ENCODE data around the gene N4BP2L2.

DNA sequence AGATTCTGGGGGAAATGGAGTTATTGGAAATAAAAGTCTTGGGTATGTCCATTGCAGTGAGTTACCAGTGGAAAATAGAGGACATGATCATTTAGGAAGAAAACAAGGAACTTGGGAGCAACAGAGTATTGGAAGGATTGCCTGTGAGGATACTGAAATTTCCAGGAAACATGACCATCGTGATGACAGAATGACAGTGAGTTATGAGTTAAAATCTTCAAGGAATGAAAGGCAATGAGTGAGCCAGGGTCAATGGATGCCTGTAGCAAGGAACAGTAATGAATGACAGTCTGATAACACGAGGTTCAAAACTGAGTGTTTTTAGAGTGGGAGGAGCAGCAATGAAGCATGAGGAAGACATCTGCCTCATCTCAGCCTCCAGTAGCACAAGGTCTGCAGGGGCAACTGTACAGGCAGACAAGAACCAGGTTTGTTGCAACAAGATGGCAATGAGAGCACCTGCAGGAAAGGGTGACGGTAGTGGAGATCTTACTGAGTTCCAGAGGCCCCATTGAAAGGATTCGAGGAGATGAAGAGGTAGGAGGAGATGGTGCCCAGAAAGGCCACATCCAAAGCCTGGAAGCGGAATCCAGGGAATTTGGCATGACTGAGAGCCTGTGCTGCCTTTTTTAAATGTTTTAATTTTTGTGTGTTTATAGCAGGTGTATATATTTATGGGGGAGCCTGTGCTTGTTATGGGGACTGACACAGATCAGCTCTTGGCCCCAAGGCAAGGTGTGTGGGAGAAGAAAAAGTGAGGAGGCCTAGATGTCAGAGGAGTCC lies 154.6 kb downstream of the N4BP2L2 start:
- TF ChIP-seq, protein P1, sequence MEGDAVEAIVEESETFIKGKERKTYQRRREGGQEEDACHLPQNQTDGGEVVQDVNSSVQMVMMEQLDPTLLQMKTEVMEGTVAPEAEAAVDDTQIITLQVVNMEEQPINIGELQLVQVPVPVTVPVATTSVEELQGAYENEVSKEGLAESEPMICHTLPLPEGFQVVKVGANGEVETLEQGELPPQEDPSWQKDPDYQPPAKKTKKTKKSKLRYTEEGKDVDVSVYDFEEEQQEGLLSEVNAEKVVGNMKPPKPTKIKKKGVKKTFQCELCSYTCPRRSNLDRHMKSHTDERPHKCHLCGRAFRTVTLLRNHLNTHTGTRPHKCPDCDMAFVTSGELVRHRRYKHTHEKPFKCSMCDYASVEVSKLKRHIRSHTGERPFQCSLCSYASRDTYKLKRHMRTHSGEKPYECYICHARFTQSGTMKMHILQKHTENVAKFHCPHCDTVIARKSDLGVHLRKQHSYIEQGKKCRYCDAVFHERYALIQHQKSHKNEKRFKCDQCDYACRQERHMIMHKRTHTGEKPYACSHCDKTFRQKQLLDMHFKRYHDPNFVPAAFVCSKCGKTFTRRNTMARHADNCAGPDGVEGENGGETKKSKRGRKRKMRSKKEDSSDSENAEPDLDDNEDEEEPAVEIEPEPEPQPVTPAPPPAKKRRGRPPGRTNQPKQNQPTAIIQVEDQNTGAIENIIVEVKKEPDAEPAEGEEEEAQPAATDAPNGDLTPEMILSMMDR (conservative IDR thresholded peaks at IDR 0.05; ENCODE audit: low read depth, low read length), result no peak
- TF ChIP-seq BHLHE40 (IDR thresholded peaks at IDR 0.05; ENCODE audit: low read depth, low read length), result no peak
- no peak for TF ChIP-seq POLR2A (IDR thresholded peaks at IDR 0.05; ENCODE audit: low read depth, low read length)
- TF ChIP-seq, protein P2, sequence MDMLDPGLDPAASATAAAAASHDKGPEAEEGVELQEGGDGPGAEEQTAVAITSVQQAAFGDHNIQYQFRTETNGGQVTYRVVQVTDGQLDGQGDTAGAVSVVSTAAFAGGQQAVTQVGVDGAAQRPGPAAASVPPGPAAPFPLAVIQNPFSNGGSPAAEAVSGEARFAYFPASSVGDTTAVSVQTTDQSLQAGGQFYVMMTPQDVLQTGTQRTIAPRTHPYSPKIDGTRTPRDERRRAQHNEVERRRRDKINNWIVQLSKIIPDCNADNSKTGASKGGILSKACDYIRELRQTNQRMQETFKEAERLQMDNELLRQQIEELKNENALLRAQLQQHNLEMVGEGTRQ (IDR thresholded peaks at IDR 0.05; ENCODE audit: low read depth, low read length), result no peak
- TF ChIP-seq CHD1 (IDR thresholded peaks at IDR 0.05; ENCODE audit: low read depth, low read length), result no peak
- no peak for TF ChIP-seq CEBPB (IDR thresholded peaks at IDR 0.05; ENCODE audit: low read depth, low read length)
- TF ChIP-seq MAZ (IDR thresholded peaks at IDR 0.05; ENCODE audit: borderline replicate concordance, low read depth, low read length), result no peak
- no peak for TF ChIP-seq RFX5 (IDR thresholded peaks at IDR 0.05; ENCODE audit: low read depth, low read length)
- TF ChIP-seq SMC3 (IDR thresholded peaks at IDR 0.05; ENCODE audit: low read depth, low read length), result no peak
- no peak for TF ChIP-seq RCOR1 (IDR thresholded peaks at IDR 0.05; ENCODE audit: insufficient replicate concordance, low read length)
- TF ChIP-seq RAD21 (IDR thresholded peaks at IDR 0.05; ENCODE audit: low read length), result no peak
- TF ChIP-seq, protein P3, sequence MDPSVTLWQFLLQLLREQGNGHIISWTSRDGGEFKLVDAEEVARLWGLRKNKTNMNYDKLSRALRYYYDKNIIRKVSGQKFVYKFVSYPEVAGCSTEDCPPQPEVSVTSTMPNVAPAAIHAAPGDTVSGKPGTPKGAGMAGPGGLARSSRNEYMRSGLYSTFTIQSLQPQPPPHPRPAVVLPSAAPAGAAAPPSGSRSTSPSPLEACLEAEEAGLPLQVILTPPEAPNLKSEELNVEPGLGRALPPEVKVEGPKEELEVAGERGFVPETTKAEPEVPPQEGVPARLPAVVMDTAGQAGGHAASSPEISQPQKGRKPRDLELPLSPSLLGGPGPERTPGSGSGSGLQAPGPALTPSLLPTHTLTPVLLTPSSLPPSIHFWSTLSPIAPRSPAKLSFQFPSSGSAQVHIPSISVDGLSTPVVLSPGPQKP (IDR thresholded peaks at IDR 0.05; ENCODE audit: borderline replicate concordance, low read depth, low read length), result no peak
- no peak for TF ChIP-seq MXI1 (IDR thresholded peaks at IDR 0.05; ENCODE audit: borderline replicate concordance, low read depth, low read length)
- no peak for TF ChIP-seq NFE2L2 (IDR thresholded peaks at IDR 0.05; ENCODE audit: low read depth, low read length)

Measured in IMR-90 (cell line).